ENCODE data around the gene NRG3. TPM values are rescaled to one million over a fixed set of nuclear protein-coding genes. Genes with fewer than 3 reads are reported as not detected.

The NRG3 gene
- total RNA-seq, 2 donors from 2014 or later, result 1.7 to 2.3 TPM

- WGBS, 2 experiments (ENCODE audit: insufficient coverage in 1 of 2, insufficient read length in 1 of 2), result no CpG with 5 or more reads among the region's 2 CpGs
- Histone ChIP-seq H3K27me3 (ENCODE audit: control insufficient read depth, insufficient read depth, low read length, poor library complexity, severe bottlenecking) (no peaks in the 10 kb centered on the region), H3K4me3 (ENCODE audit: low read length) (no peak overlapping the region), H3K27ac (ENCODE audit: low read depth, low read length) (no peak overlapping the region), H3K36me3 (ENCODE audit: control insufficient read depth, insufficient read depth, low read length) (no peaks in the 10 kb centered on the region), H3K9ac (ENCODE audit: extremely low read depth, low read length, poor library complexity, severe bottlenecking) (no peak overlapping the region), H3K9me3 (ENCODE audit: control insufficient read depth, low read length) (no peaks in the 10 kb centered on the region), H3K4me1 (ENCODE audit: control insufficient read depth, insufficient read depth, low read length) (no peaks in the 10 kb centered on the region)
- no peak for DNase-seq
- Mint-ChIP-seq H3K27me3 (ENCODE audit: insufficient read depth) (no peaks in the 10 kb centered on the region), H3K36me3 (ENCODE audit: low read depth) (no peaks in the 10 kb centered on the region), H3K4me3 (no peak overlapping the region), H3K27ac (no peak overlapping the region), H3K4me1 (peaks cover 5% of the 10 kb centered on the region), H3K9me3 (no peaks in the 10 kb centered on the region)
- TF ChIP-seq CTCF (conservative IDR thresholded peaks at IDR 0.05), result no peak
Observed at GRCh38 chr10:82574081-82574480, 699.1 kb downstream of the NRG3 start.

- no peak for TF ChIP-seq CTCF (conservative IDR thresholded peaks at IDR 0.05)
- Histone ChIP-seq H3K36me3 (ENCODE audit: control insufficient read depth, insufficient read depth, low read length) (no peaks in the 10 kb centered on the region), H3K27ac (ENCODE audit: low read depth, low read length) (no peak overlapping the region), H3K4me3 (ENCODE audit: low read length) (no peak overlapping the region), H3K9me3 (ENCODE audit: control insufficient read depth, low read length) (no peaks in the 10 kb centered on the region), H3K27me3 (ENCODE audit: control insufficient read depth, insufficient read depth, low read length, poor library complexity, severe bottlenecking) (no peaks in the 10 kb centered on the region), H3K9ac (ENCODE audit: extremely low read depth, low read length, poor library complexity, severe bottlenecking) (no peak overlapping the region), H3K4me1 (ENCODE audit: control insufficient read depth, insufficient read depth, low read length) (no peaks in the 10 kb centered on the region)
- peaks cover 5% of the 10 kb centered on the region for H3K4me1 Mint-ChIP-seq
- no peak overlapping the region for H3K27ac Mint-ChIP-seq
- no peak overlapping the region for H3K4me3 Mint-ChIP-seq
- DNase-seq, result no peak
- H3K36me3 Mint-ChIP-seq (ENCODE audit: low read depth), result no peaks in the 10 kb centered on the region
- H3K9me3 Mint-ChIP-seq, result no peaks in the 10 kb centered on the region
- H3K27me3 Mint-ChIP-seq (ENCODE audit: insufficient read depth), result no peaks in the 10 kb centered on the region
- 89% methylated on average over 3 of the region's 3 CpGs; no CpG with 5 or more reads in 1 of the 2 experiments for WGBS, 2 experiments (ENCODE audit: insufficient coverage in 1 of 2, insufficient read length in 1 of 2)
Observed at GRCh38 chr10:82575318-82575717, 700.3 kb downstream of the NRG3 start.

- Mint-ChIP-seq H3K27ac (no peak overlapping the region), H3K4me1 (peaks cover 5% of the 10 kb centered on the region), H3K36me3 (ENCODE audit: low read depth) (no peaks in the 10 kb centered on the region), H3K9me3 (no peaks in the 10 kb centered on the region), H3K4me3 (no peak overlapping the region), H3K27me3 (ENCODE audit: insufficient read depth) (no peaks in the 10 kb centered on the region)
- Histone ChIP-seq H3K4me1 (ENCODE audit: control insufficient read depth, insufficient read depth, low read length) (no peaks in the 10 kb centered on the region), H3K4me3 (ENCODE audit: low read length) (no peak overlapping the region), H3K27ac (ENCODE audit: low read depth, low read length) (no peak overlapping the region), H3K27me3 (ENCODE audit: control insufficient read depth, insufficient read depth, low read length, poor library complexity, severe bottlenecking) (no peaks in the 10 kb centered on the region), H3K9me3 (ENCODE audit: control insufficient read depth, low read length) (no peaks in the 10 kb centered on the region), H3K9ac (ENCODE audit: extremely low read depth, low read length, poor library complexity, severe bottlenecking) (no peak overlapping the region), H3K36me3 (ENCODE audit: control insufficient read depth, insufficient read depth, low read length) (no peaks in the 10 kb centered on the region)
- DNase-seq, result no peak
- TF ChIP-seq CTCF (conservative IDR thresholded peaks at IDR 0.05), result no peak
Observed at GRCh38 chr10:82576093-82576492, 701.1 kb downstream of the NRG3 start.

Data from endodermal cell (in vitro differentiated cells).